HTR-8/SVneo (cell line): ENCODE data around the gene DPP6.

Experiments
- DNase-seq: peaks from one replicate; pipeline ENCODE4 v3.0.0; 2011; ENCODE audit warnings: low spot score, mixed read lengths; ENCODE audit not compliant: insufficient read length
- FAIRE-seq: peaks from 2 replicates; lab custom pipeline; 2011; peaks lifted over from hg19 to GRCh38; lab: Jason Lieb, UNC

DPP6 gene

DNA sequence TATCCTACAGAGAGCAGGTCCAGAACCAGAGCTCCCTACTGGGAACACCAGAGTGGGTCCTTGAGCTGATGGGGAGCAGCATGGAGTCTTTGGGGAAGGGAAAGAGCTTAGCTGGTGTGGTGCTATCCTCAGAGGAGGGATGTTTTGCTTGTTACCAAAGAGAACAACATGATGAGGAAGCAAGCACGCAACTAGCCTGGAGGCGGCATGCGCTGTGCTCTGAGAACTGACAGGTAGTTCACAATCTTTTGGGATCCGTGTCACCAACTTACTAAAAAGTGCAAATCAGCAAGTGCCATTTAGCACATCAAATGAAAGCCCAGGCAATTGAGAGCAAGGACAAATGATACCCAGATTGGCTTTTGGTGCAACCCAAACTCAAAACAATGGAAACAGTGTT lies 257.9 kb downstream of the DPP6 start:
- FAIRE-seq (no peak), DNase-seq (no peak)

DNA sequence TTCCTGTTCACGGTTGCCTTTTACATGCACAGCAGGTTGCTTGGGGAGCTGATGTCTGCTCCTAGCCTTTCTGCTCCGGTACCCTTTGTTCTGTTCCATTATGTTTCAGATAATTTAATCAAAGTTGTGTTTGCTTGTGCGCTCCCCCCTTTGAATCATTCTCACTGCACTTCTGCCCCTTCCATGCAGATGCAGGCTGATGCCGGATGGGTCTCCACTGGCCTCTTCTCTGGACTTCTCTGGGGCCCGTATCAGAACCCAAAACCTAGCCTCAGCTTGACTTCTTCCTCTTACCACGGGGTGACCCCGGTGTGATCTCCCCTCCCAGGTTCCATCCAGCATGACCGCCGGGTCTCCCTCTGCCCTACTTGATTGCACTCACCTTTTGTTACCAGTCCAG lies 272.0 kb downstream of the DPP6 start:
- DNase-seq = no peak
- FAIRE-seq = no peak

DNA sequence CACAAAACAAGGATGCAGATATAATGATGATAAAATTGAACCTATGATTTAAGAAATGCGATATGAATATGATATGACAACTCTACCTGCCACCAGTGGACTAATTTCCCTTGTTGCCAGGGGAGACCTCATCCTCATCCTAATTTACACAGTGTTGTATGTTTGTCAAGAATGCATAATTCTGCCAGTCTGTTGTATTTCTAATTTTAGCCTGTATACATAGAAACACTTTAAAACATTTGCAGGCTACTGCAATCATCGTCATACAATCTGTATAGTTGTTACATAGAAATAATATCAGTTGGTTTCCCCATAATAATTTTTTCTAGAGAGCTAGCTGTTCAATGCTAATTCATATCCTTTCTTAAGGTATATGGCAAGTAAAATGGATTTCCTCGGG lies 274.2 kb downstream of the DPP6 start:
- no peak for FAIRE-seq
- no peak for DNase-seq

GRCh38 chr7:154330318-154330717 lies 278.1 kb downstream of the DPP6 start:
- DNase-seq = no peak
- FAIRE-seq = no peak

- DNase-seq (no peak), FAIRE-seq (no peak)
Observed at GRCh38 chr7:154332811-154333580, 280.8 kb downstream of the DPP6 start.

DNA sequence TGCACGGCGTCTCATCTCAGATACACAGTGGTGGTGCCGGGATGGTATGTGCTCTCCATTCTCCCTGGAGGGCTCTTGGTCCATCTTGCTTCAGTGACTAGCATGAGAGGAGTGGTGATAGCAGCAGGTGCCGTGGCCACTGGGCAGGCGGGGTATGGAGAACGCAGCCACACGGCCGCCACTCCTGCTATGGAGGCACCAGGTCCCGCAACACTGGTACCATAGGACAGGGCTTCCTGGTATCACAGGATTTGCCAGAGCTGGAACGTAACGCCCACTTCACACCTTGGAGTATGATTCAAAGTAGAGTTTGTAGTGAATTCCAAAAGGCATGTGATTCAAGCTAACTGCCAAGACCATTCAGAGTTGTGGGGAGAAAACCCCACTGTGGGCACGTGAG lies 284.1 kb downstream of the DPP6 start:
- no peak for FAIRE-seq
- DNase-seq = no peak

DNA sequence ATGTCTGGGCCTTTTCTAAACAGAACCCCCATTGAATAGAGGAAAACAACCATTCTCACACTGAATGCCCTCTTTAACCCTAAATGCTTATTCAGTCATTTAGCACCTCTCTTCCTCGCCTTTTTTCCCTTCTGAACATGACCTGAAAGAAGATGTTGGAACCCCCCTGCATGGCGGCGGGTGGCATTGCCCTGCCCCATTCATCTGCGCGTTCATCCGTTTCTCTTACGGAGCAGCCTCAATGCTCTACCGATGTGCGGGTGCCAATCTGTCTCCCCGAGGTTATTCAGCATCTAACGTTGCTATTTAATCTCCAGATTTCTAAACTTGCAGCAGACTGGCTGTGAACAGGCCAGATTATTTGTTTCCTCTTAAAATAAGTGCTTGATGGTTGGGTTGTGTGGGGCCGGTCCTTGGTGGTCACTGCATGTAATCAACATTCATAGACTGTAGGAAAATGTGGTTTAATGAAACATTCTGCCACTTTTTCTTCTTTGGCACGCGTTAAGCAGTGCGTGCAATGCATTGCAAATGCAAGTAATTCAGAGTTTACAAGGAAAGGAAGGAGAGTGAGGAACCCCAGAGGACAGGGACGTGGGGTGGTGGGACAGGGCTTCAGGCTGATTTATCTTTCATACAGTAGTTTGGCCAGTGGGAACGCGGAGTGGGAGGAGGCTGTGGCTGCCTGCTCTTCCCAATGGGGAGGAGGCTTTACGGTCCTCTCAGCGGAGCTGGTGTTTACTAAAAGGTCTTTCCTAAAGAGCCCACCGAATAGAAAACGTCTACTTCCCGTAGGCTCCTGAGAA lies 286.7 kb downstream of the DPP6 start:
- no peak for DNase-seq
- FAIRE-seq = no peak

GRCh38 chr7:154342971-154343633 lies 290.9 kb downstream of the DPP6 start:
- DNase-seq = no peak
- no peak for FAIRE-seq

DNA sequence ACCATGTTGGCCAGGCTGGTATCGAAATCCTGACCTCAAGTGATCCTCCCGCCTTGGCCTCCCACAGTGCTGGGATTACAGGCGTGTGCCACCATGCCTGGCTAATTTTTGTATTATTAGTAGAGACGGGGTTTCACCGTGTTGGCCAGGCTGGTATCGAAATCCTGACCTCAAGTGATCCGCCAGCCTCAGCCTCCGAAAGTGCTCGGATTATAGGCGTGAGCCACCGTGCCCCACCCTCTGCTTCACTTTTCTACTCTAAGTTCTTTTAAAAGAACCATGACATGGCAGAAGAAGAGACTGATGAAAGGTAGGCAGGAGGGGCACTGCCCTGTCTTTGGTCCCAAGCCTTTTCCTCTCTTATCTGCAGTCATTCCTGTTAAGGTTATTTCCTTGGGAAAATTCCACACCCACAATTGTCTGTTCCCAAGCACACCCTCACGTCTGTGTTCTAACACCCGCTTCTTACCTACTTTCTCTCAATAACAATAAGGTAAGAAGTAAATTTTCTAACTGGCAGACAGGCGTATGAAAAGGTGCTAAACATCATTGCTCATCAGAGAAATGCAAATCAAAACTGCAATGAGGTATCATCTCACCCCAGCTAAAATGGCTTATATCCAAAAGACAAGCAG lies 291.7 kb downstream of the DPP6 start:
- DNase-seq = no peak
- FAIRE-seq = no peak

GRCh38 chr7:154345093-154345492 lies 292.9 kb downstream of the DPP6 start:
- no peak for DNase-seq
- FAIRE-seq = no peak

- no peak for FAIRE-seq
Observed at GRCh38 chr7:154347700-154348266, 295.6 kb downstream of the DPP6 start.

DNA sequence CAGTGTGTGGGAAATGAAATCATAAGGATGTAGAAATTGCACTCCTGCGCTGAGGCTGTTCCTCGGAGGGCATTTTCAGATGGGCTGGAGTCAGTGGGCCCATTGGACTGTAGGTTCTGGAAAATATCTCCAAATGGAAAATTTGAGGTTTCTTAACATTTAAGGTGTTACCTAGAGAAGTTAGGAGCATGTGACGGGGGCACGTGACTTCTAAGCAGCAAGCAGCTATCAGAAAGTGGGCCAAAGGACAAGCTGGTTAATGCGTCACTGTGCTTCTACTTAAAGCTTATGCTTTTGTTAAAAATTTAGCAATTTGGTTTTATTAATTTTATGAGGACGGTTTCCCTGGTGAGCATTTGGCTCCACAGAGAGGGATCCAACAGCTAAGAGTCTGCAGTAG lies 298.7 kb downstream of the DPP6 start:
- FAIRE-seq (no peak), DNase-seq (no peak)

More at GRCh38 chr7:154347700-154348266, 295.6 kb downstream of the DPP6 start:
- DNase-seq = no peak

GRCh38 chr7:154353355-154353767 lies 301.2 kb downstream of the DPP6 start:
- no peak for DNase-seq
- FAIRE-seq = no peak

DNA sequence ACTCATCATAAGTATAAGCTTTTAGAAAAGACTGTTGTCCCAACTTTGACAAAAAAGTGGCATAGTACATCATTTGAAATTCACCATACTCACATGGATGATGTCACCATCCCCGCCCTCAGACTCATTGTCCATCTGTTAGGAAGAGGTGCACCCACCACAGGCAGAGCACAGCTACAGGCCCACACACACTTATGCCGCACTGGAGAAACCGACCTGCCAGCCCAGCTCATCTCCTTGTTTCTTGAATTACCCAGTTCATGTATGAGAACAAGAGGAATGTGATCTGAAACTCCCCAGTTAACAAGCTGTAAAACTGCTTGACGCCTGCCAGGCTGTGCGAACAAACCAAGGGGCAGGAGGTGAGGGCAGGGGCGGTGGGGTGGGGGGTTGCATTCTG lies 312.0 kb downstream of the DPP6 start:
- FAIRE-seq = no peak
- DNase-seq = no peak

DNA sequence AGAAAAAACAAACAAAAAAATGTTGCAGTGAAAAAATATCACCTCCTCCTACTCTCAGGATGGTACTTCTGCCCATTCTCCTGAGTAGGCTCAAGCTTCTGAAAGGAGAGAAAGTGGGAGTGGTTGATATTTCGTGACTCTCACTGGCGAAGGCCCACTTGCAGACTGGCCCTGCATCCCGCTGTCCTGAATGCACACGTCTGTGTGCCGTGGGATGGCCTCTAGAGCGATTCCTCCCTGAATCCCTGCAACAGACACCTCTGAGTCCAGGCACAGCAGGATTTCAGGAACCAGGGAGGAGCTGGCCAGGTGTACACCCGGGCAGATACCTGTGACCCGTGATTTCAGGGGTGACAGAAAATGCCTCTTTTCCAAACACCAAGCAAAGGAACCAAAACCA lies 319.2 kb downstream of the DPP6 start:
- FAIRE-seq (no peak), DNase-seq (no peak)

GRCh38 chr7:154372011-154372601 lies 319.9 kb downstream of the DPP6 start:
- FAIRE-seq = no peak
- DNase-seq = no peak

- no peak for FAIRE-seq
- DNase-seq = no peak
Observed at GRCh38 chr7:154373956-154374355, 321.8 kb downstream of the DPP6 start.

- FAIRE-seq = no peak
- no peak for DNase-seq
Observed at GRCh38 chr7:154375956-154376355, 323.8 kb downstream of the DPP6 start.

GRCh38 chr7:154380771-154381170 lies 328.6 kb downstream of the DPP6 start:
- no peak for DNase-seq
- FAIRE-seq = no peak

DNA sequence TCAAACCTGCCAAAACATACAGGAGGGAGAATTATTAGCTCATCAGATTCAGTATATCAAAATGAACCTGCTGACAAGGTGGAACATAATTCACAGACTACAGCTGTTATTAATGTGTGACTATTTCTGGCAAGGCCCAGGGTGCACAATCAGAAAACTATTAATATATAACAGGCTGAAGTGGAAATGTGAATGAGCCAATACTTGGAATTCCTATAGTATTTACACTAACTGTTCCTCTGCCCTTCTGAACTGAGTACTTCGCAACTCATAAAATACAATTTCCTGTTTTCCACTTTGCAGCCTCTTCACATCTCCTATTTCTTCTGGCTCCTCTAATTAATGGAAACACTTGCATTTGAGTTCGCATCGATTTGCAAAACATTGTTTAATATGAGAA lies 330.8 kb downstream of the DPP6 start:
- DNase-seq (no peak), FAIRE-seq (no peak)
